GM13977 (cell line): ENCODE measurements around the gene OR4E2.
"Not testable (repeated sequence)": the region's sequence is repeated elsewhere in the genome, so short reads cannot be mapped to it uniquely, and the experiment has no call there.

Experiments
- DNase-seq: peaks from one replicate; pipeline ENCODE4 v3.0.0; 2012; ENCODE audit warnings: low spot score
- CTCF ChIP-seq: IDR thresholded peaks from 2 replicates; pipeline ENCODE4 v1.5.1; 2012; ENCODE audit warnings: mild to moderate bottlenecking, control low read depth; ENCODE audit not compliant: insufficient read depth; ENCODE audit errors: extremely low read depth, missing control alignments
- in situ Hi-C: fragments of 300-500 bp; cut with MboI; formaldehyde crosslinking; loops from one replicate; pipeline ENCODE4 v1.12.0; 2022; ENCODE audit warnings: low sequenced_read_pairs, low pct_unique_long_range_greater_than_20kb, mixed read lengths, inconsistent platforms; ENCODE audit not compliant: unreplicated experiment

OR4E2 gene

GRCh38 chr14:21653331-21653885 lies at the start of gene OR4E2:
TSS of gene OR4E2 (plus strand) at chr14:21653835. CDS start at chr14:21665083, 11,248 bp downstream.
- no peak for TF ChIP-seq CTCF
- in situ Hi-C loops = no loop called here
- DNase-seq = no peak

- TF ChIP-seq CTCF = no peak
- DNase-seq = no peak
- in situ Hi-C loops = no loop called here
These were observed 41.3 kb upstream of the OR4E2 start for GRCh38 chr14:21612324-21612723.

GRCh38 chr14:21614240-21614639 lies 39.4 kb upstream of the OR4E2 start:
- TF ChIP-seq CTCF = no peak
- in situ Hi-C loops = no loop called here
- no peak for DNase-seq

- in situ Hi-C loops = no loop called here
- no peak for TF ChIP-seq CTCF
- no peak for DNase-seq
These were observed 36.0 kb upstream of the OR4E2 start for GRCh38 chr14:21617614-21618013.

GRCh38 chr14:21626491-21627230 lies 27.0 kb upstream of the OR4E2 start:
- TF ChIP-seq CTCF = no peak
- no peak for DNase-seq
- in situ Hi-C loops = no loop called here

GRCh38 chr14:21630503-21630902 lies 23.1 kb upstream of the OR4E2 start:
- in situ Hi-C loops, DNase-seq: not testable (repeated sequence)

GRCh38 chr14:21631084-21631483 lies 22.6 kb upstream of the OR4E2 start:
- in situ Hi-C loops = no loop called here
- DNase-seq = no peak
- no peak for TF ChIP-seq CTCF
